HCT116 (cell line): ENCODE results near the gene ATP8A2. TPM values are rescaled to one million over a fixed set of nuclear protein-coding genes. Genes with fewer than 3 reads are reported as not detected.

Source experiments
- ATAC-seq: fragments of 200-7000 bp; cut with Tn5 transposase; 2 replicates; pipeline ENCODE4 v1.9.1; 2020; ENCODE audit warnings: mild to moderate bottlenecking, moderate library complexity
- BruUV-seq: library from RNA; stranded (reverse); fragments of 400-500 nt; replicated peaks from 2 replicates; lab custom pipeline; 2021; lab: Mats Ljungman, UMichigan
- CTCF ChIA-PET: fragments of 300-600 bp; sonication (Branson Sonifier 250); formaldehyde crosslinking; loops from one replicate; lab custom pipeline; 2021; ENCODE audit warnings: antibody characterized with exemption; lab: Charles Lee
- POLR2A ChIA-PET: fragments of 300-600, 350-600 bp; sonication (Branson Sonifier 250); formaldehyde crosslinking; loops from one replicate; lab custom pipeline; 2021; ENCODE audit warnings: antibody characterized with exemption; lab: Charles Lee
- RAD21 ChIA-PET, 2 experiments: fragments of 300-600 bp; sonication (Branson Sonifier 250); formaldehyde crosslinking; loops; one replicate each; lab custom pipeline; 2023; ENCODE audit warnings: low total read pairs in 2 of 2; ENCODE audit not compliant: uncharacterized antibody in 2 of 2, unreplicated experiment in 2 of 2, low non-redundant PET in 1 of 2; lab: Charles Lee
- DNase-seq: peaks from one replicate; pipeline ENCODE4 v3.0.0-alpha.2; 2010; ENCODE audit warnings: low read depth, low spot score
- H2AFZ ChIP-seq: fragments of 200-600 bp; shearing (Covaris generic), sonication (generic); 2 replicates; pipeline ENCODE4 v1.6.1; 2017; ENCODE audit warnings: low read depth, mixed run types, mixed read lengths, antibody characterized with exemption, low read length; ENCODE audit not compliant: poor library complexity, severe bottlenecking
- H3K27ac ChIP-seq: 2 replicates; pipeline ENCODE4 v1.5.1; 2012; ENCODE audit warnings: low read depth, low read length
- H3K27me3 ChIP-seq: fragments of 200-600 bp; sonication (generic); 2 replicates; pipeline ENCODE4 v1.6.1; 2016; ENCODE audit warnings: mixed run types, low read length, mixed read lengths; ENCODE audit not compliant: insufficient read depth
- H3K36me3 ChIP-seq, 2 experiments: fragments of 200-500 bp in 1 of 2; fragments of 200-600 bp in 1 of 2; sonication (Bioruptor generic) in 1 of 2; sonication (generic) in 1 of 2; 2 replicates each; pipeline versions ENCODE4 v1.5.1 to v1.6.1; 2014 to 2016; ENCODE audit warnings: low read length in 2 of 2, inconsistent platforms in 1 of 2, mixed read lengths in 1 of 2, mixed run types in 1 of 2; ENCODE audit not compliant: insufficient read depth in 2 of 2, control insufficient read depth in 1 of 2
- H3K4me1 ChIP-seq, 2 experiments: fragments of 200-600 bp in 1 of 2; sonication (generic) in 1 of 2; 2 replicates each; pipeline versions ENCODE4 v1.5.1 to v1.6.1; 2012 to 2017; ENCODE audit warnings: low read length in 2 of 2, inconsistent platforms in 1 of 2, mild to moderate bottlenecking in 1 of 2, mixed read lengths in 1 of 2, mixed run types in 1 of 2, moderate library complexity in 1 of 2; ENCODE audit not compliant: insufficient read depth in 2 of 2, control insufficient read depth in 1 of 2
- H3K4me2 ChIP-seq: fragments of 200-600 bp; sonication (generic); 2 replicates; pipeline ENCODE4 v1.6.1; 2017; ENCODE audit warnings: mixed run types, low read length, mixed read lengths
- H3K4me3 ChIP-seq, 2 experiments: fragments of 200-600 bp in 1 of 2; sonication (generic) in 1 of 2; replicated peaks in 1 of 2; 2 replicates each; pipeline ENCODE4 v1.5.1; 2011 to 2016; ENCODE audit warnings: low read length in 2 of 2, control low read depth in 1 of 2, low read depth in 1 of 2, mild to moderate bottlenecking in 1 of 2, mixed read lengths in 1 of 2, mixed run types in 1 of 2
- H3K79me2 ChIP-seq: fragments of 200-600 bp; sonication (generic); 2 replicates; pipeline ENCODE4 v1.6.1; 2017; ENCODE audit warnings: mild to moderate bottlenecking, mixed run types, low read length, moderate library complexity, mixed read lengths; ENCODE audit not compliant: insufficient read depth
- H3K9ac ChIP-seq: fragments of 200-600 bp; sonication (generic); 2 replicates; pipeline ENCODE4 v1.6.1; 2016; ENCODE audit warnings: low read length, mixed read lengths
- H3K9me2 ChIP-seq: fragments of 200-600 bp; sonication (generic), shearing (Covaris generic); 2 replicates; pipeline ENCODE4 v1.6.1; 2017; ENCODE audit warnings: mixed run types, mild to moderate bottlenecking, moderate library complexity; ENCODE audit not compliant: insufficient read depth
- H3K9me3 ChIP-seq, 2 experiments: fragments of 200-500 bp in 1 of 2; fragments of 200-600 bp in 1 of 2; sonication (Bioruptor generic) in 1 of 2; sonication (generic) in 1 of 2; 2 replicates each; pipeline ENCODE4 v1.6.1; 2014 to 2017; ENCODE audit warnings: low read length in 2 of 2, mixed read lengths in 2 of 2, inconsistent platforms in 1 of 2, low read depth in 1 of 2, mild to moderate bottlenecking in 1 of 2, mixed run types in 1 of 2, moderate library complexity in 1 of 2; ENCODE audit not compliant: control insufficient read depth in 1 of 2, insufficient read depth in 1 of 2
- H4K20me1 ChIP-seq: fragments of 200-600 bp; sonication (generic), shearing (Covaris generic); 2 replicates; pipeline ENCODE4 v1.6.1; 2017; ENCODE audit warnings: mixed run types, mild to moderate bottlenecking, moderate library complexity; ENCODE audit not compliant: insufficient read depth
- CBX3 ChIP-seq: IDR thresholded peaks from 2 replicates; pipeline ENCODE4 v1.6.1; 2012; ENCODE audit warnings: low read depth
- EGR1 ChIP-seq: IDR thresholded peaks from 2 replicates; pipeline ENCODE4 v1.6.1; 2012; ENCODE audit warnings: low read depth
- ELF1 ChIP-seq: IDR thresholded peaks from 2 replicates; pipeline ENCODE4 v1.6.1; 2012; ENCODE audit warnings: low read depth, borderline replicate concordance
- EZH2phosphoT487 ChIP-seq: fragments of 200-600 bp; IDR thresholded peaks from 2 replicates; pipeline ENCODE4 v1.6.1; 2018; ENCODE audit warnings: antibody characterized with exemption, borderline replicate concordance
- FOSL1 ChIP-seq: IDR thresholded peaks from 2 replicates; pipeline ENCODE4 v1.6.1; 2012; ENCODE audit warnings: low read depth
- JUND ChIP-seq: IDR thresholded peaks from 2 replicates; pipeline ENCODE4 v1.6.1; 2012
- MAX ChIP-seq: IDR thresholded peaks from 2 replicates; pipeline ENCODE4 v1.6.1; 2012
- POLR2A ChIP-seq: IDR thresholded peaks from 2 replicates; pipeline ENCODE4 v1.7.0; 2011; ENCODE audit warnings: borderline replicate concordance; ENCODE audit not compliant: insufficient read depth, insufficient read length; ENCODE audit errors: extremely low read depth
- POLR2AphosphoS5 ChIP-seq: IDR thresholded peaks from 2 replicates; pipeline ENCODE4 v1.6.1; 2011; ENCODE audit warnings: mild to moderate bottlenecking, low read depth, low read length, moderate library complexity
- RAD21 ChIP-seq: IDR thresholded peaks from 2 replicates; pipeline ENCODE4 v1.6.1; 2012; ENCODE audit warnings: low read depth, mild to moderate bottlenecking
- REST ChIP-seq: IDR thresholded peaks from 2 replicates; pipeline ENCODE4 v1.6.1; 2012; ENCODE audit warnings: low read depth
- SP1 ChIP-seq: IDR thresholded peaks from 2 replicates; pipeline ENCODE4 v1.6.1; 2012; ENCODE audit warnings: low read depth
- SRF ChIP-seq: IDR thresholded peaks from 2 replicates; pipeline ENCODE4 v1.6.1; 2012; ENCODE audit warnings: low read depth
- TCF7L2 ChIP-seq: IDR thresholded peaks from 2 replicates; pipeline ENCODE4 v1.7.0; 2011; ENCODE audit warnings: borderline replicate concordance, inconsistent platforms; ENCODE audit not compliant: insufficient read depth, insufficient read length; ENCODE audit errors: extremely low read depth
- YY1 ChIP-seq: IDR thresholded peaks from 2 replicates; pipeline ENCODE4 v1.6.1; 2011; ENCODE audit warnings: low read length, low read depth, moderate library complexity, mild to moderate bottlenecking; ENCODE audit not compliant: insufficient replicate concordance; ENCODE audit errors: extremely low read depth
- ZFX ChIP-seq: fragments of 450-650 bp; IDR thresholded peaks from 2 replicates; pipeline ENCODE4 v1.6.1; 2017
- ZNF274 ChIP-seq: fragments of 200-500 bp; sonication (Bioruptor generic); IDR thresholded peaks from 2 replicates; pipeline ENCODE4 v1.6.1; 2014; ENCODE audit warnings: mild to moderate bottlenecking, low read depth, low read length, inconsistent platforms
- intact Hi-C: fragments of 100-400 bp; cut with micrococcal nuclease; formaldehyde crosslinking; loops from 2 replicates; pipeline ENCODE4 v1.10.0; 2022
- total RNA-seq: library from RNA; stranded (reverse); gene quantifications from one replicate; pipeline ENCODE4 v1.2.1, GENCODE V29; 2021; ENCODE audit not compliant: unreplicated experiment
- TF ChIP-seq, protein P1 (sequence below): IDR thresholded peaks from 2 replicates; pipeline ENCODE4 v1.6.1; 2012
- TF ChIP-seq, protein P2 (sequence below), 3 experiments: fragments of 200-600 bp in 1 of 3; sonication (generic) in 1 of 3; IDR thresholded peaks in 2 of 3; conservative IDR thresholded peaks in 1 of 3; 2 replicates each; pipeline ENCODE4 v1.5.1; 2012 to 2017; ENCODE audit warnings: low read depth in 2 of 3, low read length in 2 of 3, antibody characterized with exemption in 1 of 3, borderline replicate concordance in 1 of 3, control low read depth in 1 of 3, mild to moderate bottlenecking in 1 of 3, mixed read lengths in 1 of 3, mixed run types in 1 of 3, moderate library complexity in 1 of 3; ENCODE audit not compliant: insufficient read depth in 1 of 3
- TF ChIP-seq, protein P3 (sequence below): IDR thresholded peaks from 2 replicates; pipeline ENCODE4 v1.6.1; 2011; ENCODE audit warnings: mild to moderate bottlenecking, low read length, moderate library complexity; ENCODE audit not compliant: insufficient replicate concordance; ENCODE audit errors: extremely low read depth

ATP8A2 gene
- total RNA-seq, 1 experiment from 2014 or later, result not detected

DNA sequence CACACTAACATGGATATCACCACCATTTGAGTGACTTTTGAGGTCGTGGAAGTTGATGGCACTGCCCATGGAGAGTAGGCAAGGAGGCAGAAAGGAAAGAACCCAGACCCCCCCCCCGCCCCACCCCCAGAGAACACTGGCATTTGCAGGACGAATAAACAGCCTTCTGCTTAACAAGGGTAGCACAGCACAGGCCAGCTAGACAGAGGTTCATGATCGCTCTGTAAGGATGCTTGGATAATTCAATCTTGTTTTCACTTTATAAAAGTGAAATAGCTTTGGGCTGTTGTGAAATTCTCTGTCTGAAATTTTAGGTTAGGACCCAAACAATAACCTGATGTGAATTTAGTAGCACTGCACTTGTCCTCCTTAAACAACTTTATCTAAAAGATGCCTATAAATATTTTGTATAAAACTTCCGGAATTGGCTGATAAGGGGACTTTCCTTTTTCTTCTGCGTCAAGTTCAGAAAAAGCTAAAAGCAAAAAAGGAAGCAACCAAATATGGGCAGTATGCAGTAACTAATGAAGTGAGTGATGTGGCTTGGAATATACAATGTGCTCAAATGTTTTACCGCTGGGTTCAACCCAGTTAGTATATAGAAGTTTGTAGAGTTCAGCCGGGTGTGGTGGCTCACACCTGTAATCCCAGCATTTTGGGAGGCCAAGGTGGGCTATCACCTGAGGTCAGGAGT, 516.3 kb downstream of the ATP8A2 start:
- ChIA-PET POLR2A (no interaction called here), RAD21 (no interaction called here), CTCF (no interaction called here)
- no peak overlapping the region for H3K9ac ChIP-seq
- no peak for ATAC-seq
- H3K4me1 ChIP-seq, result no peaks in the 10 kb centered on the region
- H2AFZ ChIP-seq, result no peak overlapping the region
- BruUV-seq, result no TSS peak
- DNase-seq, result no peak
- no peaks in the 10 kb centered on the region for H3K9me2 ChIP-seq
- intact Hi-C loops, result no loop called here
- no peak overlapping the region for H3K4me2 ChIP-seq
- no peak overlapping the region for H3K4me3 ChIP-seq
- H3K36me3 ChIP-seq, result no peaks in the 10 kb centered on the region
- H4K20me1 ChIP-seq, result no peaks in the 10 kb centered on the region
- TF ChIP-seq FOSL1 (no peak), JUND (no peak), EGR1 (no peak), MAX (no peak), YY1 (no peak), ZNF274 (no peak), EZH2phosphoT487 (no peak), RAD21 (no peak), POLR2AphosphoS5 (no peak), CBX3 (no peak), ZFX (no peak), ELF1 (no peak), TCF7L2 (no peak), POLR2A (no peak), REST (no peak), SRF (no peak), SP1 (no peak)
- TF ChIP-seq, protein P1, sequence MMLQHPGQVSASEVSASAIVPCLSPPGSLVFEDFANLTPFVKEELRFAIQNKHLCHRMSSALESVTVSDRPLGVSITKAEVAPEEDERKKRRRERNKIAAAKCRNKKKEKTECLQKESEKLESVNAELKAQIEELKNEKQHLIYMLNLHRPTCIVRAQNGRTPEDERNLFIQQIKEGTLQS, result no peak
- TF ChIP-seq, protein P2, sequence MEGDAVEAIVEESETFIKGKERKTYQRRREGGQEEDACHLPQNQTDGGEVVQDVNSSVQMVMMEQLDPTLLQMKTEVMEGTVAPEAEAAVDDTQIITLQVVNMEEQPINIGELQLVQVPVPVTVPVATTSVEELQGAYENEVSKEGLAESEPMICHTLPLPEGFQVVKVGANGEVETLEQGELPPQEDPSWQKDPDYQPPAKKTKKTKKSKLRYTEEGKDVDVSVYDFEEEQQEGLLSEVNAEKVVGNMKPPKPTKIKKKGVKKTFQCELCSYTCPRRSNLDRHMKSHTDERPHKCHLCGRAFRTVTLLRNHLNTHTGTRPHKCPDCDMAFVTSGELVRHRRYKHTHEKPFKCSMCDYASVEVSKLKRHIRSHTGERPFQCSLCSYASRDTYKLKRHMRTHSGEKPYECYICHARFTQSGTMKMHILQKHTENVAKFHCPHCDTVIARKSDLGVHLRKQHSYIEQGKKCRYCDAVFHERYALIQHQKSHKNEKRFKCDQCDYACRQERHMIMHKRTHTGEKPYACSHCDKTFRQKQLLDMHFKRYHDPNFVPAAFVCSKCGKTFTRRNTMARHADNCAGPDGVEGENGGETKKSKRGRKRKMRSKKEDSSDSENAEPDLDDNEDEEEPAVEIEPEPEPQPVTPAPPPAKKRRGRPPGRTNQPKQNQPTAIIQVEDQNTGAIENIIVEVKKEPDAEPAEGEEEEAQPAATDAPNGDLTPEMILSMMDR (IDR thresholded peaks at IDR 0.05 in 2 of 3, conservative IDR thresholded peaks at IDR 0.05 in 1 of 3; ENCODE audit: borderline replicate concordance in 1 of 3, insufficient read depth in 1 of 3, low read depth in 2 of 3, low read length in 2 of 3), result no peak
- TF ChIP-seq, protein P3, sequence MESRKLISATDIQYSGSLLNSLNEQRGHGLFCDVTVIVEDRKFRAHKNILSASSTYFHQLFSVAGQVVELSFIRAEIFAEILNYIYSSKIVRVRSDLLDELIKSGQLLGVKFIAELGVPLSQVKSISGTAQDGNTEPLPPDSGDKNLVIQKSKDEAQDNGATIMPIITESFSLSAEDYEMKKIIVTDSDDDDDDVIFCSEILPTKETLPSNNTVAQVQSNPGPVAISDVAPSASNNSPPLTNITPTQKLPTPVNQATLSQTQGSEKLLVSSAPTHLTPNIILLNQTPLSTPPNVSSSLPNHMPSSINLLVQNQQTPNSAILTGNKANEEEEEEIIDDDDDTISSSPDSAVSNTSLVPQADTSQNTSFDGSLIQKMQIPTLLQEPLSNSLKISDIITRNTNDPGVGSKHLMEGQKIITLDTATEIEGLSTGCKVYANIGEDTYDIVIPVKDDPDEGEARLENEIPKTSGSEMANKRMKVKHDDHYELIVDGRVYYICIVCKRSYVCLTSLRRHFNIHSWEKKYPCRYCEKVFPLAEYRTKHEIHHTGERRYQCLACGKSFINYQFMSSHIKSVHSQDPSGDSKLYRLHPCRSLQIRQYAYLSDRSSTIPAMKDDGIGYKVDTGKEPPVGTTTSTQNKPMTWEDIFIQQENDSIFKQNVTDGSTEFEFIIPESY, result no peak
- no peaks in the 10 kb centered on the region for H3K9me3 ChIP-seq
- no peaks in the 10 kb centered on the region for H3K79me2 ChIP-seq
- H3K27ac ChIP-seq, result no peak overlapping the region
- peaks cover 33% of the 10 kb centered on the region; the same call in 1 of the 2 replicates for H3K27me3 ChIP-seq
